Measurements from ENCODE around the gene GARIN5B.

The GARIN5B gene

DNA sequence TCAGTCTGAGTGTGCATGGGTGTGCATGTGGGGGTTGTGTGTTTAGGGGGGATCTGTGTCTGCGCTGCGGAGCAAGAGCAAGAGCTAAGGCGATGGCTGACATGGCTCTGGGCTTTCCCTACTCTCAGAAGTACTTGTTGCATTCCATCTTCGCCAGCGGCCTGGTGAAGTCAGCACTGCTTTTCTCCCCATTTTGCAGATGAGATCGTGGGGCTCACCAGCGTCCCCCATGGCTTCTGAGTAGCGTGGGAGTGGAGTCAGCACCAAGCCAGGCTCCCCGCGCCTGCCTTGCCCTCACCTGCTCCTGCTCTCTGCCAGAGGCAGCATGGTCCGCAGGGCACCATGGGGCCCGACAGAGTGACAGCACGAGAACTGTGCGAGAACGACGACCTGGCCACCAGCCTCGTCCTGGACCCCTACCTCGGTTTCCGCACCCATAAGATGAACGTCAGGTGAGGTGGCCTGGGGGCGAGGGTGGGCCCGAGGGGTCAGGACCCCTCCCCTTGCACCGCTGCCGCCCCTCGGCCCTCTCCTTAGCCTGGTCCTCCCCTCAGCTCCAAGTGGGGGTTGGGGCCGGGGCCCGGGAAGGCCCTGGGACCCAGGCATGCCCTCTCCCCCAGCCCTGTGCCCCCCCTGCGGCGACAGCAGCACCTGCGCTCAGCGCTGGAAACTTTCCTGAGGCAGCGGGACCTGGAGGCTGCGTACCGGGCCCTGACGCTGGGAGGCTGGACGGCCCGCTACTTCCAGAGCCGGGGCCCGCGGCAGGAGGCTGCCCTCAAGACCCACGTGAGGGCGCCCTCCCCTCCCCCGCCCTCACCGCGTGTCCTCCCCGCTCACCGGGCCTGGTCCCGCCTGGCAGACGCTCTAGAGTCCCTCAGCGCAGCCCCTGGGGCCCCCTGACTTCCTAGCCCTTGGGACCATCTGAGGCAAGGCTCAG is 21.2 kb downstream of the GARIN5B start:
- ChIA-PET POLR2A (interaction anchor here (1.4 kb wide), 2 partner anchors 11 to 66 kb away, joined by 4 to 5 read pairs; partner anchors contain the start of gene UBE2S), CTCF (no interaction called here)
- no peak for TF ChIP-seq TARDBP (IDR thresholded peaks at IDR 0.05)
- no peak for TF ChIP-seq FOXM1 (IDR thresholded peaks at IDR 0.05; ENCODE audit: borderline replicate concordance)
- no peak for TF ChIP-seq ZNF384 (IDR thresholded peaks at IDR 0.05)
- no peak for TF ChIP-seq BHLHE40 (IDR thresholded peaks at IDR 0.05; ENCODE audit: borderline replicate concordance)
- no peak for TF ChIP-seq FOXA1 (IDR thresholded peaks at IDR 0.05)
- no peak for TF ChIP-seq ELF4 (IDR thresholded peaks at IDR 0.05)
- TF ChIP-seq HDGF (IDR thresholded peaks at IDR 0.05; ENCODE audit: borderline replicate concordance) = no peak
- TF ChIP-seq SP1 (IDR thresholded peaks at IDR 0.05) = no peak
- no peak for TF ChIP-seq NFRKB (IDR thresholded peaks at IDR 0.05)
- no peak for TF ChIP-seq FOXK2 (IDR thresholded peaks at IDR 0.05)
- TF ChIP-seq SUZ12 (IDR thresholded peaks at IDR 0.05) = no peak
- no peak for TF ChIP-seq L3MBTL2 (conservative IDR thresholded peaks at IDR 0.05)
- no peak for TF ChIP-seq CTBP1 (IDR thresholded peaks at IDR 0.05; ENCODE audit: borderline replicate concordance)
- TF ChIP-seq, protein P1, sequence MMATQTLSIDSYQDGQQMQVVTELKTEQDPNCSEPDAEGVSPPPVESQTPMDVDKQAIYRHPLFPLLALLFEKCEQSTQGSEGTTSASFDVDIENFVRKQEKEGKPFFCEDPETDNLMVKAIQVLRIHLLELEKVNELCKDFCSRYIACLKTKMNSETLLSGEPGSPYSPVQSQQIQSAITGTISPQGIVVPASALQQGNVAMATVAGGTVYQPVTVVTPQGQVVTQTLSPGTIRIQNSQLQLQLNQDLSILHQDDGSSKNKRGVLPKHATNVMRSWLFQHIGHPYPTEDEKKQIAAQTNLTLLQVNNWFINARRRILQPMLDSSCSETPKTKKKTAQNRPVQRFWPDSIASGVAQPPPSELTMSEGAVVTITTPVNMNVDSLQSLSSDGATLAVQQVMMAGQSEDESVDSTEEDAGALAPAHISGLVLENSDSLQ (IDR thresholded peaks at IDR 0.05) = no peak
- TF ChIP-seq LEF1 (IDR thresholded peaks at IDR 0.05; ENCODE audit: borderline replicate concordance) = no peak
- no peak for TF ChIP-seq ARNT (IDR thresholded peaks at IDR 0.05)
- DNase-seq (ENCODE audit: extremely low spot score) = no peak

DNA sequence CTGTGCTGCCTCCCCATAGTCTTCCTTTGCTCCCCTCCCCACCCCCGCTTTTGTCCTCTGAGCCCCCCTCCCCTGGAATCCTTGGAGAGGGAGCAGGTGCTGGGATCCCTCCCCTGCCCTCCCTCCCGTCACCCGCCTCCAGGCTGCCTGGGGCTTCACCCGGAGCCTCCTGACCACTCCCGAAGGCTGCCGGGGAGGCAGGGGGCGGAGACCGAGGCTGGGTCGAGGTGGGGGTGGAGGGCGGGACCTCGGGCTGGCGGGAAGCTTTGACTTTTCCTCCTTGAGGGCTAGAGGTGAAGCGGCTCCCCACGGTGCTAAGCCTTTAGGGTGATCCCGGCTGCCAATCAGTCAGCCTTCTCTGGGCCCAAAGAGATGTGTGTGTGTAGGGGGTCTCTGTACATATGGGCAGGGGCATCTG is 21.9 kb downstream of the GARIN5B start:
- TF ChIP-seq BHLHE40 (IDR thresholded peaks at IDR 0.05; ENCODE audit: borderline replicate concordance) (no peak), FOXM1 (IDR thresholded peaks at IDR 0.05; ENCODE audit: borderline replicate concordance) (no peak), SP1 (IDR thresholded peaks at IDR 0.05) (no peak), ZNF384 (IDR thresholded peaks at IDR 0.05) (no peak), CTBP1 (IDR thresholded peaks at IDR 0.05; ENCODE audit: borderline replicate concordance) (no peak), FOXK2 (IDR thresholded peaks at IDR 0.05) (no peak), HDGF (IDR thresholded peaks at IDR 0.05; ENCODE audit: borderline replicate concordance) (no peak), LEF1 (IDR thresholded peaks at IDR 0.05; ENCODE audit: borderline replicate concordance) (no peak)
- TF ChIP-seq, protein P1 (IDR thresholded peaks at IDR 0.05) = 0 out of 2 replicates have a peak, but pooled peaks have one; percentile 30
- ChIA-PET POLR2A (interaction anchor here (0.9 to 1.4 kb wide), 3 partner anchors 12 to 67 kb away, joined by 3 to 5 read pairs (median 4); partner anchors contain the start of gene UBE2S), CTCF (no interaction called here)
- DNase-seq (ENCODE audit: extremely low spot score) = peak; percentile 67

DNA sequence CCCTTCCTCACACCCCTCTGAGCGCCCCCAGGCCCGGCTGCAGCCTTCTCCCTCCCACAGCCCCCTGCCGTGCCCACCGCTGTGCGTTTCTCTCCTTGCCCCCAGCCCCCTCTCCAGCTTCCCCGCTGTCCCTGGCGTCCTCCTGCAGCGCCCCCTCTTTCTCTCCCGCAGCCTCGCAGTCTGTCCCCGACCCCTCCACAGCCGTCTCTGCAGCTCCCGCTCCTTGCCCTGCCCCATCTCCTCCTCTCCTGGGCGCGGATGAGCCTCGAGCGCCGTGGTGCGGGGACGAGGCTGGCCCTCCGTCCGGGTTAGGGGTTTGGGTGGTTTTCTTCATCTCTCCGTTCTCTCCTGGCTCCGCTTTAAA is 22.3 kb downstream of the GARIN5B start:
- no peak for DNase-seq (ENCODE audit: extremely low spot score)
- CTCF ChIA-PET = no interaction called here
- POLR2A ChIA-PET = interaction anchor here (0.5 to 1.4 kb wide), 4 partner anchors 12 to 1393 kb away, joined by 3 to 5 read pairs (median 4); partner anchors contain the start of gene UBE2S
- TF ChIP-seq ELF4 (IDR thresholded peaks at IDR 0.05) (no peak), CTBP1 (IDR thresholded peaks at IDR 0.05; ENCODE audit: borderline replicate concordance) (no peak), NFRKB (IDR thresholded peaks at IDR 0.05) (no peak), FOXA1 (IDR thresholded peaks at IDR 0.05) (no peak), TARDBP (IDR thresholded peaks at IDR 0.05) (no peak), ARNT (IDR thresholded peaks at IDR 0.05) (no peak), SUZ12 (IDR thresholded peaks at IDR 0.05) (no peak), L3MBTL2 (conservative IDR thresholded peaks at IDR 0.05) (no peak; the same call in 1 of the 2 replicates), SP1 (IDR thresholded peaks at IDR 0.05) (no peak), FOXK2 (IDR thresholded peaks at IDR 0.05) (no peak), ZNF384 (IDR thresholded peaks at IDR 0.05) (no peak), FOXM1 (IDR thresholded peaks at IDR 0.05; ENCODE audit: borderline replicate concordance) (no peak), HDGF (IDR thresholded peaks at IDR 0.05; ENCODE audit: borderline replicate concordance) (no peak)

DNA sequence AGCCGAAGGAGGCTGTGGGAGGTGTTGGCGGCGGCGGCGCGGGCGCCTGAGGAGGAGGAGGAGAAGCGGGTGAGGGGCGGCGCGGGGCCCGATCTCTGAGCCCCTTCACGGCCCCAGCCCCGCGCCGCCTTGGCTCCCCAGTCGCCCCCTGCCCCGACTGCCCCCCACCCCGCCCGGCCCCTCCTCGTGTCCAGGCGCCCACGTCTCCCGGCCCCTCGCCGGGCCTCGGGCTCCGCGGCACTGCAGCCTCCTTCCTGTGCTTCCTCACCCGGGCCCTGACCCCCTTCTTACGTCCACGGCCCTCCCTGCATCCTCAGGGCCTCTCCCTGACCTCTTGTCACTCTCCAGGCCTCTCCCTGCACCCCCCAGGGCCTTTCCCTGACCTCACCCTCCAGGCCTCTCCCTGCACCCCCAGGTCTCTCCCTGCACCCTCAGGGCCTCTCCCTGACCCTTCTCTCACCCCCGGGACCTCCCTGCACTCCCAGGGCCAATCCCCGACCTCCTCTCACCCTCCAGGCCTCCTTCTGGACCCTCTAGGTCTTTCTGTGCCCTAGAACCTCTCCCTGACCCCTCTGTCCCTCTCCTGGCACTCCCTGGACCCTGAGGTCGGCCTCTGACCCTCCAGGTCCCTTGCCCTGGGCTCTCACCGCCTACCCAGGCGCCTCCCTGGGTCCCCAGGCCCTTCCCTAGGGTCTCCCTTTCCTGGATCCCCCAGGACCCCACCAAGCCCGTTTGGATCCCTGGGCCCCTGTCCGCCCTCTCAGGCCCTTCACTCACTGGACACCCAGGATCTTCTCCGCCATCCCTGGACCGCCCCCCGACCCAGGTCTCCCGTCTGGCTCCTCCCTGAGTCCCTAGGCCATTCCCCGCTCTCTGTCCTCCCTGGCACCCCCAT is 22.9 kb downstream of the GARIN5B start:
- ChIA-PET CTCF (interaction anchor here (1.1 kb wide), 1 partner anchor 22 kb away, joined by 3 read pairs; no protein-coding TSS in a partner anchor), POLR2A (interaction anchor here (0.5 to 3.5 kb wide), 25 partner anchors 9 to 1392 kb away, joined by 3 to 27 read pairs (median 5); partner anchors contain the start of genes HSPBP1, PPP6R1, TMEM150B and TMEM190)
- DNase-seq (ENCODE audit: extremely low spot score) = no peak
- TF ChIP-seq ARNT (IDR thresholded peaks at IDR 0.05) (no peak), TARDBP (IDR thresholded peaks at IDR 0.05) (no peak), FOXM1 (IDR thresholded peaks at IDR 0.05; ENCODE audit: borderline replicate concordance) (no peak), NFRKB (IDR thresholded peaks at IDR 0.05) (no peak), BHLHE40 (IDR thresholded peaks at IDR 0.05; ENCODE audit: borderline replicate concordance) (no peak), HDGF (IDR thresholded peaks at IDR 0.05; ENCODE audit: borderline replicate concordance) (no peak), CTBP1 (IDR thresholded peaks at IDR 0.05; ENCODE audit: borderline replicate concordance) (no peak), FOXK2 (IDR thresholded peaks at IDR 0.05) (no peak), L3MBTL2 (conservative IDR thresholded peaks at IDR 0.05) (no peak), SP1 (IDR thresholded peaks at IDR 0.05) (no peak), FOXA1 (IDR thresholded peaks at IDR 0.05) (no peak), LEF1 (IDR thresholded peaks at IDR 0.05; ENCODE audit: borderline replicate concordance) (no peak), SUZ12 (IDR thresholded peaks at IDR 0.05) (no peak), ELF4 (IDR thresholded peaks at IDR 0.05) (no peak), ZNF384 (IDR thresholded peaks at IDR 0.05) (no peak)
- TF ChIP-seq, protein P1 (IDR thresholded peaks at IDR 0.05) = no peak

All from HEK293T (cell line).